Smooth muscle cell (in vitro differentiated cells): ENCODE results near the gene CCR4. TPM values are rescaled to one million over a fixed set of nuclear protein-coding genes. Genes with fewer than 3 reads are reported as not detected.
A peak's percentile ranks its signal among the peaks of the same experiment; 100 is the strongest.

Source experiments
- DNase-seq: peaks from one replicate; lab custom pipeline; 2025; ENCODE audit not compliant: unreplicated experiment; lab: John Stamatoyannopoulos, UW
- H2AFZ ChIP-seq: fragments of 200-600 bp; sonication (generic); 2 replicates; pipeline ENCODE4 v1.6.0; 2016; ENCODE audit warnings: antibody characterized with exemption, low read depth, mild to moderate bottlenecking
- H3F3A ChIP-seq: fragments of 200-600 bp; sonication (generic); 2 replicates; pipeline ENCODE4 v1.6.0; 2017; ENCODE audit warnings: antibody characterized with exemption, low read depth
- H3K27ac ChIP-seq: fragments of 200-600 bp; sonication (generic); 2 replicates; pipeline ENCODE4 v1.5.1; 2016; ENCODE audit warnings: low read depth, mild to moderate bottlenecking
- H3K27me3 ChIP-seq: fragments of 200-600 bp; sonication (generic); 2 replicates; pipeline ENCODE4 v1.6.1; 2016; ENCODE audit warnings: low read depth, mild to moderate bottlenecking
- H3K36me3 ChIP-seq: fragments of 200-600 bp; sonication (generic); 2 replicates; pipeline ENCODE4 v1.5.1; 2016; ENCODE audit warnings: low read depth
- H3K4me1 ChIP-seq: fragments of 200-600 bp; sonication (generic); 2 replicates; pipeline ENCODE4 v1.5.1; 2016; ENCODE audit warnings: low read depth
- H3K4me2 ChIP-seq: fragments of 200-600 bp; sonication (generic); 2 replicates; pipeline ENCODE4 v1.6.0; 2016; ENCODE audit warnings: mild to moderate bottlenecking
- H3K4me3 ChIP-seq: fragments of 200-600 bp; sonication (generic); 2 replicates; pipeline ENCODE4 v1.5.1; 2016; ENCODE audit warnings: mild to moderate bottlenecking
- H3K79me2 ChIP-seq: fragments of 200-600 bp; sonication (generic); 2 replicates; pipeline ENCODE4 v1.6.0; 2016; ENCODE audit warnings: low read depth, mild to moderate bottlenecking
- H3K9ac ChIP-seq: fragments of 200-600 bp; sonication (generic); 2 replicates; pipeline ENCODE4 v1.6.0; 2016; ENCODE audit warnings: low read depth
- H3K9me3 ChIP-seq: fragments of 200-600 bp; sonication (generic); replicated peaks from 2 replicates; pipeline ENCODE4 v1.5.1; 2016; ENCODE audit warnings: low read depth
- H4K20me1 ChIP-seq: fragments of 200-600 bp; sonication (generic); 2 replicates; pipeline ENCODE4 v1.6.0; 2016; ENCODE audit warnings: low read depth
- CTCF ChIP-seq: fragments of 200-600 bp; sonication (generic); IDR thresholded peaks from 2 replicates; pipeline ENCODE4 v1.5.1; 2017; ENCODE audit warnings: borderline replicate concordance, mild to moderate bottlenecking, antibody characterized with exemption; ENCODE audit not compliant: insufficient read depth, poor library complexity, severe bottlenecking
- WGBS: methylation state at CpG from one replicate; pipeline ENCODE4 v1.1.7; 2016; ENCODE audit warnings: low lambda C conversion rate; 5-methylcytosine and 5-hydroxymethylcytosine counted together
- polyA plus RNA-seq: library from polyadenylated mRNA; unstranded; fragments of >200 nt; fragmentation: Nextera tagmentation; extraction: Ambion mirVana; gene quantifications from 2 replicates; pipeline ENCODE4 v1.2.1, GENCODE V29; 2016
- total RNA-seq: library from RNA; depleted of rRNA; stranded (reverse); fragments of >200 nt; gene quantifications from 2 replicates; pipeline ENCODE4 v1.2.3, GENCODE V29; 2014

CCR4 gene
- total and polyA plus RNA-seq, 2 experiments from 2014 or later, result not detected

- no peak overlapping the region for H3K4me2 ChIP-seq
- DNase-seq, result no peak
- H4K20me1 ChIP-seq, result no peaks in the 10 kb centered on the region
- no peak for TF ChIP-seq CTCF
- H3K27me3 ChIP-seq, result peaks cover 3% of the 10 kb centered on the region
- H3K9me3 ChIP-seq, result no peaks in the 10 kb centered on the region
- H3K9ac ChIP-seq, result no peak overlapping the region
- no peaks in the 10 kb centered on the region for H3K36me3 ChIP-seq
- no peak overlapping the region for H3K4me3 ChIP-seq
- no peak overlapping the region for H2AFZ ChIP-seq
- H3F3A ChIP-seq, result no peaks in the 10 kb centered on the region
- no peaks in the 10 kb centered on the region for H3K79me2 ChIP-seq
- 78% methylated on average over 5 of the region's 5 CpGs for WGBS
- H3K27ac ChIP-seq, result no peak overlapping the region
- H3K4me1 ChIP-seq, result no peaks in the 10 kb centered on the region
Measured at GRCh38 chr3:32946973-32947788, 4.3 kb upstream of the CCR4 start.

- Histone ChIP-seq H3K4me1 (no peaks in the 10 kb centered on the region), H3K4me2 (no peak overlapping the region), H3K4me3 (no peak overlapping the region), H3K9me3 (no peaks in the 10 kb centered on the region), H3F3A (no peaks in the 10 kb centered on the region), H4K20me1 (no peaks in the 10 kb centered on the region), H2AFZ (no peak overlapping the region), H3K9ac (no peak overlapping the region), H3K36me3 (no peaks in the 10 kb centered on the region), H3K27me3 (peaks cover 3% of the 10 kb centered on the region), H3K79me2 (no peaks in the 10 kb centered on the region), H3K27ac (no peak overlapping the region)
- TF ChIP-seq CTCF, result peak; percentile 67
- peak; percentile 29 for DNase-seq
- WGBS, result 40% methylated on average over 7 of the region's 7 CpGs
Measured at GRCh38 chr3:32947789-32948238, 3.6 kb upstream of the CCR4 start.

DNA sequence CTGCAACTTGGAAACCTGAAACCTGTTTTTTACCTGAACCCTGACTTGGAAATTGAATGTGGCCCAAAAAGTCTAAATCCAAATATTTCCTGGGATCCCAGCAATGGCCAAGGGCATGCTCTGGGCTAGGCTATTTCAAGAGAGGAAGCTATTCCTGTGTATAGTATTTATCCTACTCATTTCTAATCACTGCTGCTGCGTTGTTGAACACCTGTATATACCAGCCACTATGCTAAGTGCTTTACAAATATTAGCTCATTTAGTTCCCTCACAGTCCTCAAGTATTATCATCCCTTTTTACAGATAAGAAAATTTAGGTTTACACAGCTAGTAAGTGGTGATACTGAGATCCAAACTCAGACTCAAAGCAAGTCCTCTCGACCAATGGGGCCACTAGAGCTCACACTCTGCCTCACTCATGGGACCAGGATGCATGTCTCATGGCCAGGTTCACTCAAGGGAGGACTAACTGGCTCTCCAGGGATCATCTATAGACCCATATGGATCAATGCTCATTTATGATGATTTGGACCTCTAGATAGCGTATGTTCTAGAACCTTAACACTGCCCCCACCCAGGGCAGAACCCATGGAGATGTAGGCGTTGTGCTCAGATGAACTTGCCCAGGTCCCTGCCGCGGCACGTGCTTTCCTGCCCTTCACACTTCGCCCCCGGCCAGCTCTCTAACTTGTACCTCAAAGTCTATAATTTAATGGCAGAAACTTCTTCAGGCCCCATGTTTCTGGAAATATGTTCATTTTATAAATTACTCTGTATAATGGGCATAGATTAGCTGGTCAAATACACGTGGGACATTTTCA, 2.6 kb upstream of the CCR4 start:
- 96% methylated on average over 10 of the region's 10 CpGs for WGBS
- Histone ChIP-seq H3K4me1 (no peaks in the 10 kb centered on the region), H4K20me1 (no peaks in the 10 kb centered on the region), H3K9me3 (no peaks in the 10 kb centered on the region), H3K79me2 (no peaks in the 10 kb centered on the region), H3K4me2 (no peak overlapping the region), H3F3A (no peaks in the 10 kb centered on the region), H3K4me3 (no peak overlapping the region), H3K9ac (no peak overlapping the region), H2AFZ (no peak overlapping the region), H3K27me3 (peaks cover 3% of the 10 kb centered on the region), H3K27ac (no peak overlapping the region), H3K36me3 (no peaks in the 10 kb centered on the region)
- DNase-seq, result no peak
- no peak for TF ChIP-seq CTCF
